Stimulated activated CD4-positive, alpha-beta T cell treated with anti-CD3 and anti-CD28 coated beads, TNF-alpha, amount 100 ng/mL, for 1 hour (primary cell): ENCODE data around the gene PCSK1.
"Not testable (repeated sequence)": the region's sequence is repeated elsewhere in the genome, so short reads cannot be mapped to it uniquely, and the experiment has no call there.

Experiments used
- DNase-seq, 3 donors: peaks; one replicate each; pipeline ENCODE4 v3.0.0-alpha.2; 2020; ENCODE audit warnings: low read depth in 3 of 3, low spot score in 1 of 3

The PCSK1 gene

DNA sequence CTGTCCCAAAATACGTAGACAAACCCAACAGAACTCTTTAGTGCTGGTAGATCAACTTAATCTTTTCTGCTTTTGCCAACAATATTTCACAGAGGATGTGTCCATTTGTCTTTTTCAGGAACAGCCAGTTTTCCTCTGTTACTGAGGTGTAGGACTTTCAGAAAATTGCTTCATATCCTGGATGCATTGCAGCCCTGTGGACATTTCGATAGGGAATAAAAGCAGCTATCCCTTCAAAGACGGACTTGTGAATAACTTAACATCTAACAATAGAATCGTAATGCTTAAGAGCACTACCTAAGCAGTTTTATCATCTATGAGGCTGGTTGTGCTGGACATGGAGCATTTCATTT, 59.7 kb downstream of the PCSK1 start:
- DNase-seq = no peak

DNA sequence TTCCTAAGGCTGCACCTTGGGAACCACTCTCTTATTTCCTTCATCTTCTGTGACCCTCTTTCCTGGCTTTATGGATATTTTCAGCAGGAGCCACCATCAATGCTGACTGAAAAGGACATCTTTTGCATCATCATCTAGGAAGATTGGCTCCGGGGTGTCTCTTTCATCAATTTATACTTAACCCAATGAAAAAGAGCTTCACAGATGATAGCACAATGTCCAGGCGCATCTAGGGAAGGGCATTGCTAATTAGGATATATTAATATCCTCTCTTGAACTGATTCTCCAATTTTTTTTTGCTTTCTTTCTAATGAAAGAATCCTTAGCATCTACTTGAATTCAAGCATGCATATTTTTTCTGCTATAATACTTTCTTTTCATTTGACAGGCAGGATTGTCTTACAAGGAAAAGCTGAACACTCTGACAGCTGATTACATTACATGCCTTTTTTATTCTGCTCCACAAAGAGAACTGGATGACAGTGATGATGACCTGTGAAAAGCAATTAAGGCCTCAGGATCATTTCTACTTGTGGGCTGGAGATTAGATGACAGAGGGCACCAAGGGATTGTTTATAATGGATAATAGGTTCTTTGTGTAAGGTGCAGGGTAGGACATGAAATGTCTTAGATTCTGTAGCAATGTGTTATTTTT, 60.2 kb downstream of the PCSK1 start:
- DNase-seq = no peak

DNA sequence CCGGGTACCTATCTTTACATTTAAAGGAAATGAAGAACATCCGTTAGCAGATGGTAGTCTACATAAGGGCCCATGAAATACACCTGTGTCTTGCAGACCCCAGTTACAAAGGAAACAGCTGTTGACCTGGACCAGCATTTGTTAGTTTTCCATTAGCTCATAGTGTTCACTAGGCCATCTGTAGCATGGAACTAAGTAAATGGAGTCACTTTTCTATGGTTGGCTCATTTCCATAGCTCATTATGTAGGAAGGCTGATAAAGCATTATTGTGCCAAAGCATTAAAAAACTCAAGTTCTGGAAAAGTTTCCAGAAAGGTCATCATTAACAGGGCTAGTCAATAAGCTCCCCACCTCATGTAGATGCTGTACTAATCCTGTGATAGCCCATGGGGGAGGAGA, 62.1 kb downstream of the PCSK1 start:
- no peak for DNase-seq

DNA sequence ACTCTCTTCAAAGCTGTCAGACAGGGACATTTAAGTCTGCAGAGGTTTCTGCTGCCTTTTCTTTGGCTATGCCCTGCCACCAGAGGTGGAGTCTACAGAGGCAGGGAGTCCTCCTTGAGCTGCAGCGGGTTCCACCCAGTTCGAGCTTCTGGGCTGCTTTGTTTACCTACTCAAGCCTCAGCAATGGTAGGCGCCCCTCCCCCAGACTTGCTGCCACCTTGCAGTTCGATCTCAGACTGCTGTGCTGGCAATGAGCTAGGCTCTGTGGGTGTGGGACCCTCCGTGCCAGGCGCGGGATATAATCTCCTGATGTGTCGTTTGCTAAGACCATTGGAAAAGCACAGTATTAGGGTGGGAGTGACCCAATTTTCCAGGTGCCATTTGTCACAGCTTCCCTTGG, 65.7 kb downstream of the PCSK1 start:
- not testable (repeated sequence) for DNase-seq

DNA sequence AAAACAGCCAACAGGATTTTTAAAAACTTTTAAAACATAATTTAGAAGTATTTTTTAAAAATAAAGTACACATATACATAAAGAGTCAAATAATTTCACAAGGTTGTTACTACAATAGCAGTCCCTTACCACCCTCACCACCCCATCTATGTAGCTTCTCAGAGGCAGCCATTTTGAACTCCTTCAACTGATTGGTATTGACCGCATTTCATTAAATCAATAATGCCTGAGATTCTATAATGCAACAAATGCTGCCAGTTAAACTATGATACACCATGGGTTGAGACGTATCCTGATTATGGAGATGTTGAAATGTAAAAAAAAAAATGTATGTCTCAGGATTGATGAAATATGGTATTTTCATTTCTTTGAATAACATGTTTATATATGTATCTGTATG, 78.8 kb downstream of the PCSK1 start:
- DNase-seq = no peak

DNA sequence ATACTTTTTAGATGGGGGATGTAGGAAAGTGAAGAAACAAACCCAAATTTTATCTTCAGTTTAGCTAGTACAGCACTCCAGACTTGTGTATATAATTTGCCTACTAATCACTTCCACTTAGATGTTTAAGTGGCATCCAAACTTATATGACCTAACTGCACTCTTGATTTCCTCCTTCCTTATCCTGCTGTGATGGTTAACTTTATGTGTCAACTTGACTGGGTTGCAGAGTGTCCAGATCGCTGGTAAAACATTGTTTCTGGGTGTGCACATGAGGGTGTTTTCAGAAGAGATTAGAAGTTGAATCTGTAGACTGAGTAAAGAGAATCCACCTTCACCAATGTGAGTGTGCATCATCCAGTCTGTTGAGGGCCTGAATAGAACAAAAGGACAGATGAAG, 79.8 kb downstream of the PCSK1 start:
- no peak for DNase-seq

DNA sequence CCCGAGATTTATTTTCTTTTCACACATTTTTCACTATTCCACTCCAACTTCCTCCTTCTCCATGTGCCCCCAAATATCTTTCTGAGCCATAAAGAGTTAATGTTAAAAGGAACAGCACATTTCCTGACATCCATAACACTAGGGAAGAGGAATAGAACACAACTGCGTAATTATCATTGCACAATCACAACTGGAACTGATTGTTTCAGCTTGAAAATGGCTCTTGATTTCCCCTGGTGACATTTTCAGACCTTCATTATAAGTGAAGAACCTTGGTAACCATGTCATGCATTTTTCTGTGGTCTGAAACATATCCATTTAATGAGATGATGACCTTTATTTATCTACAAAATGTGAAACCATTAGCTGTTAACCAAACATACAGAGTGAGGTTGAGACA, 82.4 kb downstream of the PCSK1 start:
- no peak for DNase-seq

DNA sequence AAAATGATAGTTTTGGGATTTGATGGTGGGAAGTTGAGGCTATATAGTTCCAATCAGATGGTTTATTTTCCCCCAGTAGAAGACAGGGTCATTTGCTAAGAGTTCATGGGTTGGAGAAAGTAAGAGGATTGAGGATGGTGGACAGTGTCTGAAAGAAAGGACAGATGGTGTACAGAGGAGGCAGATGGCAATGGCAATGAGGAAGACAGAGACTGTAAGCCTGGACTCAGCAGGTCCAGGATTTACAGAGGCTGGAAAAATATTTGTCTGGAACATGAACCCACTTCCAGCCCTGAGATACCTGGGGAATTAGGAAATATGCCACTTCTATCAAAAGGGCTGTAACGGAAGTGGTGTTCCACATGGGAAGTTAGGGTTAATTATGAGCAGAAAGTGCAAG, 84.5 kb downstream of the PCSK1 start:
- no peak for DNase-seq

DNA sequence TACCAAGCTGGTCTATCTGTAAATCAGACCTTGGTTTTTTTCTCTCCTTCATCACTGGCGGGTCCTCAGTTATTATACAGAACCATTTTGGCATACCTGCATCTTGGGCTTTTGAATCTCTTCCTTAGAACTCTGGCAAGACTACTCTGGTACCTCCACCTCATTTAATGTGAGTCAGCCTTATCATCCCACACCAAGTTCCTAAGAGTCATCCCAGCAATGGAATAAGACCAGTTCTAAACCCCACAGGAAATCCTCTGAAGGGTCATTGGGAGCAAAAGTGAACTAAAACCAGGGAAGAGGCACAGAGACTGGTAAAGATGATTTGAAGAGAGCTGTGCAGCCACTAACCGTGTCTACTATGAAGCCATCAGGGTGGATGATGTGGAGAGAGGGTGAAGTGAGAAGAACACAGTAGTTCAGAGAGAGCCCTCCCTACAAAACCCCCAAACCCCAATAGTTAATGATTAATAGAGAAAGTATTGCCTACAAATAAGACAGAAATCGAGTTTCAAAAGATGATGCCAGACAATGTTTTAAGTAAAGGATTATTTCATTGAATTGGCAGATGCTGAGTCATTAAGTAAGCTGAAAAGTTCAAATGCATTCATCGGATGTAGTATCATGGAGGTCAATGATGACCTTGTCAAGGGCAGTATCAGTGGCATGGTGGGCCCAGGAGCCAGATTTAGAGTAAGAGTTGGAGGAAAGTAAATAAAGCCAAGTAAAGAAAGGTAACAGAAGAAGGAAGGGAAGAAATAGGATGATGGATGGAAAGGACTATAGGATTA, 85.4 kb downstream of the PCSK1 start:
- DNase-seq = no peak

DNA sequence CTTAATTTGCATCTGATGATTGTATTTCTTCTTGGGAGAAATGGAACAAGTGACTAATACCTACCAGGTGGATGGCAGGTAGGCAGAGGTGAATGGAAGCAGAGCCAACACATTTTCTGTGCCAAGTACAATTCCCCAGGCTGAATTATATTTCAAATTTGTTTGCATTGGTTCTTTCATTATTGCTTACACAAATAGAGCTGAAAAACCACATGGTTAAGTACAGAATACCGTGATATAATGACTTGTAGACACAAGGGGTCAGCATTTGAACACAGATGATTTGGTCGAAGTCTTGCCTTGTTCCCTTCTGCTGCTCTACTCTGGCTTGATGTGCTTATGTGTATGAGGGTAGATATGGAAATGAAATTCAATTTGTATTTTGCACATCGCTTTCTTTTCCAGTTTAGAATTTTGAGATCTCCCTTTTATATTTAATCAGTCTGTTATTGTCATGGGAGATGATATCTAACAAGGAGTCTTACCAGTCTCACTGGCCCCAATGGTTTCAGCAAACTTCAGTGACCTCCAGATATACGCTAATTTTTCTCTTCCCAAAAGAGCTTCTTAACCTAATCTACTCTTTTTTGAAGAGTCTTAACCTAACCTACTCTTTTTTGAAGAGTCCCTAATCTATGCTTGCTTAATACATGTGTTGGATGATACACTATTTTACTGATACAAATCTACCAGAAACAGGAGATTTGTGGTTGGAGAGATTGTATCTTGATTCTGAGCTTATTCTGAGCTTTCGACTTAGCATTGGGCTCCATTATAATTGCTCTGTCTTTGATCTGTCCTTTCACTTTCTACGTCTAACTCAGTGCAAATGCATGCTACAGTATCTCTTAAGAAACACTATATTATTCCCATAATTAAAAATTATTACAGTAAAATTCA, 88.1 kb downstream of the PCSK1 start:
- no peak for DNase-seq

DNA sequence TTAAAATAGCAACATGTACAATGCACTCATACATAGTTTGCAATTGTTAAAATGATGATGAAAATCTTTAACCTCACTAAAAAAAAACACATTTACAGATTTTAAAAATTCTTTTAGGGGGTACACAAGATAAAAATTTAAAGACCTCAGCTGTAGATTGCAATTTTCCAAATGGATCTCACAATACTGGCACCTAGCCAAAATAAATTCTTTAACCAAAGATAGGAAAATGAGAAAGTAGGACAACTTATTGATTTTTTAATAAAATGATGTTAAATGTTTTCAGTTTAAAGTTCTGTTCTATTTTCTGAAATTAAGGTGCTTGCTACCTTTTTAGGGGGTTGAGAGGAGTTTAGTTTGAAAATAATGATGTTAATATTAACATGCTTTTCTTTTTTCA, 90.0 kb downstream of the PCSK1 start:
- DNase-seq = no peak

DNA sequence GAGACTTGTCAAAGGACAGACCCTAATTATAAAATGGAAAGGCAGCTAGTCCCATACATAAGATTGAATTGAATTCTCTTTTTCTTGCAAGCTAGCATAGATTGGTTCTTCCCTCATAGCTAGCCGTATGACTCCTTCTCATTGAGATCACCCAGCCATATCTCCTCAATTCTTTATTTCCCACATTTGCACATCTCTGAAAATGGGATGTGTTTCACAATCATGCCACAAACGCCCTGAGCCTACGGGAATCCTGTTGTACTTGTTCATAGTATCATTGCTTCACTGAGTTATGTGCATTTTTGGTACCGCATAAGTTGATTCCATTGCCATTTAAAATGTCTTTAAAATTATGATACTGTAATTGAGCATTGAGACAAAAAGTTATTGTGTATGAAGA, 90.5 kb downstream of the PCSK1 start:
- DNase-seq = no peak
